ENCODE data around the gene CXCR5.

Gene CXCR5

DNA sequence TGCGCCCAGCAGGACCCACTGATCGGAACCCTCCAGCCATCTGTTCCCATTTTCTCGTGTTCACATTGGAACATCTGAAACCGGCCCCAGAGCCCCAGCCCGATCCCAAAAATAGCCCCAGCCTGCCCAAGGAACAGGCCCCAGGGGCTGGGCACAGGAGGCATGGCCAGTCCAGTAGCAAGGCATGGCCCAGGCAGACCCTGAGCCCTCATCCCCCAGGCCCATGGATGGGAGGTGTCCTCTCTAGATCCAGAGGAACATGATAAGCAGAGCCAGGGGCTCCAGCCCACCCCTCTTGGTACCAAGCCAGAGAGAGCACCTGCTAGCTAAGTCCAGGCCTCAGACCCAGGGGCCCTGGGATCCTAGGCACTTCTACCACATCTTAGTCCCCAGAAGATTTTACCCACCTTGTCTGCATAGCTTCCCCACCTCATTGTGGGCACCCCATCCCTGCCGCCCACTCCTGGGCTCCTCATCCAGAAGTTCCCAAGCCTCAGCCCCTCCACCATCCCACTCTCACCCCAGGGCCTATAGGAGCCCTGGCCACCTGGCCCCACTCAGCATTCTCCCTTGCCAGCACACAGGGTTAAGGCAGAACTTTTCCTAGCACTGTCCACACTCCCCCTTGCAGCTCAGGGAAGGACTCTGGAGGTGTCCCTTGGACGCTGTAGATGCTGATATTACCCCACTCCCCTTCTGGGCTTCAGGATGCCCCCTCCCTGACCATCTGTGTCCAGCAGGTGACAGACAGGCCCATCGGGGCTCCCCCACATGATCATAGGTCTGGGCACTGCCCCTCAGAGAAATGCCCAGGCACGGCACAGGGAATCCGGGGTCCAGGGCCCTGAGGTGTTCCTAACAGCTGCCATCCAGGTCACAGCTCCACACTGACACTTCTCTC, 32.5 kb downstream of the CXCR5 start:
- Histone ChIP-seq H2BK12ac (ENCODE audit: low read length in 2 of 2) (peak overlapping the region; percentile 61 to 97), H2BK15ac (ENCODE audit: low read depth, poor library complexity, severe bottlenecking) (peak overlapping the region; percentile 66), H3K4me1 (ENCODE audit: control insufficient read depth, insufficient read depth, low read depth, low read length) (peaks cover 89% of the 10 kb centered on the region), H2AK5ac (ENCODE audit: low read length, severe bottlenecking) (peak overlapping the region; percentile 99), H3K27me3 (ENCODE audit: control insufficient read depth in 1 of 2, insufficient read depth in 1 of 2, low read length in 2 of 2) (no peaks in the 10 kb centered on the region), H4K91ac (ENCODE audit: low read length) (peak overlapping the region; percentile 89), H2AFZ (ENCODE audit: low read depth, low read length) (no peak overlapping the region), H3K36me3 (ENCODE audit: control insufficient read depth in 1 of 2, insufficient read depth in 2 of 2, low read depth in 1 of 2, low read length in 2 of 2) (peaks cover 0 to 5% of the 10 kb centered on the region in 2 experiments), H3K27ac (ENCODE audit: low read length, poor library complexity, severe bottlenecking) (peak overlapping the region; percentile 97), H4K8ac (ENCODE audit: low read length) (peak overlapping the region; percentile 79), H3K18ac (ENCODE audit: low read depth in 1 of 2, low read length in 2 of 2) (peak overlapping the region; percentile 78 to 98), H3K9ac (ENCODE audit: low read length) (peak overlapping the region; percentile 96), H3K4me2 (ENCODE audit: low read length, poor library complexity, severe bottlenecking) (peak overlapping the region; percentile 4), H3K23ac (ENCODE audit: low read length in 2 of 2) (peak overlapping the region in 1 of 2 experiments; percentile 20), H3K79me1 (replicated peaks; ENCODE audit: low read length, poor library complexity, severe bottlenecking) (no peaks in the 10 kb centered on the region), H2BK120ac (ENCODE audit: low read depth, low read length) (peak overlapping the region; percentile 67), H3K9me3 (ENCODE audit: control insufficient read depth, low read length) (no peaks in the 10 kb centered on the region), H3K4me3 (ENCODE audit: insufficient read depth in 1 of 2, low read depth in 1 of 2, low read length in 2 of 2) (peak overlapping the region in 1 of 2 experiments; percentile 70), H2BK5ac (ENCODE audit: low read depth, low read length, poor library complexity, severe bottlenecking) (peak overlapping the region; percentile 86), H3K4ac (ENCODE audit: low read depth in 1 of 2, low read length in 2 of 2) (peak overlapping the region; percentile 56 to 90), H3K14ac (ENCODE audit: low read length in 2 of 2) (peak overlapping the region in 1 of 2 experiments; percentile 97)
- WGBS, result 72% methylated on average over 10 of the region's 10 CpGs
- no peak for DNase-seq

DNA sequence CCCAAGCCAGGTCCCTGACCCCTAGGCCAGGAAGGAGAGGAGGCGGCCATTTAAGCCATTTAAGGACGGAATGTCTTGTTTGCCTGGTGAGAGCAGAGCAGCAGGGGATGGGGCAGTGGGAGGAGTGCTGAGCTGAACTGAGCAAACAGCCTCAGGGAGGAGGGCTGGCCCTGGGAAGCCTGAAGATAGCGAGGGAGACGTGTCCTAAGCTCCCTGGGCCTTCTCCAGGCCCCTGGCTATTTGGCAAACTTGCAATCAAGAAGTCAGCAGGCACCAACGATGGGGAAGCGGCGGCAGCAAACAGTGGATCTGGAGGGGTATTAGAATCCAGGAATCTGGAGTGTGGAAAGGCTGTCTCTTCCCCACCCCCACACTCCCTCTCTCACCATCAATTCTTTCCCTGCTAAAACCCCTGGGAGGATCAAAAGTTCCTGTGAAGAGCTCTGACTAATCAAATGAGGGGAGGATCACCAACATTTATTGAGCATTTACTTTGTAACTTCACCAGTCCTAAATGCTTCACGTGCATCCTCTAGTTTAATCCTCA, 33.2 kb downstream of the CXCR5 start:
- 4% methylated on average over 5 of the region's 8 CpGs for WGBS
- Histone ChIP-seq H3K14ac (ENCODE audit: low read length in 2 of 2) (peak overlapping the region in 1 of 2 experiments; percentile 86), H3K4me2 (ENCODE audit: low read length, poor library complexity, severe bottlenecking) (peak overlapping the region; percentile 52), H3K4me1 (ENCODE audit: control insufficient read depth, insufficient read depth, low read depth, low read length) (peaks cover 90% of the 10 kb centered on the region), H4K91ac (ENCODE audit: low read length) (peak overlapping the region; percentile 89), H2BK120ac (ENCODE audit: low read depth, low read length) (peak overlapping the region; percentile 67), H3K9ac (ENCODE audit: low read length) (peak overlapping the region; percentile 96), H3K4ac (ENCODE audit: low read depth in 1 of 2, low read length in 2 of 2) (peak overlapping the region; percentile 56 to 90), H2BK5ac (ENCODE audit: low read depth, low read length, poor library complexity, severe bottlenecking) (peak overlapping the region; percentile 86), H3K9me3 (ENCODE audit: control insufficient read depth, low read length) (no peaks in the 10 kb centered on the region), H2AK5ac (ENCODE audit: low read length, severe bottlenecking) (peak overlapping the region; percentile 99), H4K8ac (ENCODE audit: low read length) (peak overlapping the region; percentile 79), H2BK12ac (ENCODE audit: low read length in 2 of 2) (peak overlapping the region; percentile 61 to 97), H3K79me1 (replicated peaks; ENCODE audit: low read length, poor library complexity, severe bottlenecking) (no peaks in the 10 kb centered on the region), H3K27me3 (ENCODE audit: control insufficient read depth in 1 of 2, insufficient read depth in 1 of 2, low read length in 2 of 2) (no peaks in the 10 kb centered on the region), H2BK15ac (ENCODE audit: low read depth, poor library complexity, severe bottlenecking) (peak overlapping the region; percentile 66), H2AFZ (ENCODE audit: low read depth, low read length) (no peak overlapping the region), H3K27ac (ENCODE audit: low read length, poor library complexity, severe bottlenecking) (peak overlapping the region; percentile 97), H3K23ac (ENCODE audit: low read length in 2 of 2) (peak overlapping the region in 1 of 2 experiments; percentile 20), H3K36me3 (ENCODE audit: control insufficient read depth in 1 of 2, insufficient read depth in 2 of 2, low read depth in 1 of 2, low read length in 2 of 2) (no peaks in the 10 kb centered on the region), H3K4me3 (ENCODE audit: insufficient read depth in 1 of 2, low read depth in 1 of 2, low read length in 2 of 2) (peak overlapping the region in 1 of 2 experiments; percentile 70), H3K18ac (ENCODE audit: low read depth in 1 of 2, low read length in 2 of 2) (peak overlapping the region; percentile 78 to 98)
- peak; percentile 85 for DNase-seq

DNA sequence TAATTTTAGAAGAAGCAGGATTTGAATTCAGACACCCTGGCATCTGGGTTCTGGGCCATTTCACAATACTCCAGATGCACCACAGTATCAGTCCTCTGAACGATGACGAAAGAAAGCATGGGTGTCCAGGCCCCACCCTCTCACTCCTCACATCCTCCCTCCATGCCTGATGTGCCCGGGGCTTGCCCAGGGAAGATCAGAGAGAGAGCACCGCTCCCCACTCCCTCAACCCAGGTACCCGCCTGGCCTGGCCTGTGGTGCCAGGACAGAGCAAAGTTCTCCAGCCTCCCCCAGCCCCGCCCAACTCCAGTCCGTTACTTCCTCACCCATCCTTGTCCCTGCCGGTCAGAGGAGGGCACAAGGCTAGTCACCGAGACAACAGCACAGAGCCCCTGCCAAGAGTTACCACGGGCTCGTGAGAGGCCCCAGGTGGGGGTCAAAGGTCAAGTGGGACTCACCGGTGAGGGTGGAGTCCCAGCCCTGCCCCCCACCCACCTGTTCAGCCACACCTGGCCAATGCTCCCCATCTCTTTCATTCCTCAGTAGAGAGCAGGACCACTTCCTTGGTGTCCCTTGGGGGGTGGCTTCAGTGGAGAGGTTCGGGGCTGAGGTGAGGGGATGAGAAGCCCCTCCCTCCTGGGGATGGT, 33.9 kb downstream of the CXCR5 start:
- Histone ChIP-seq H2BK5ac (ENCODE audit: low read depth, low read length, poor library complexity, severe bottlenecking) (peak overlapping the region; percentile 86), H3K9ac (ENCODE audit: low read length) (peak overlapping the region; percentile 96), H2BK120ac (ENCODE audit: low read depth, low read length) (peak overlapping the region; percentile 99), H2AFZ (ENCODE audit: low read depth, low read length) (no peak overlapping the region), H3K4me1 (ENCODE audit: control insufficient read depth, insufficient read depth, low read depth, low read length) (peaks cover 90% of the 10 kb centered on the region), H3K4me3 (ENCODE audit: insufficient read depth in 1 of 2, low read depth in 1 of 2, low read length in 2 of 2) (peak overlapping the region in 1 of 2 experiments; percentile 70), H3K27ac (ENCODE audit: low read length, poor library complexity, severe bottlenecking) (peak overlapping the region; percentile 97), H3K14ac (ENCODE audit: low read length in 2 of 2) (peak overlapping the region in 1 of 2 experiments; percentile 8), H2BK12ac (ENCODE audit: low read length in 2 of 2) (peak overlapping the region; percentile 97 to 100), H4K91ac (ENCODE audit: low read length) (peak overlapping the region; percentile 99), H2BK15ac (ENCODE audit: low read depth, poor library complexity, severe bottlenecking) (peak overlapping the region; percentile 73), H3K27me3 (ENCODE audit: control insufficient read depth in 1 of 2, insufficient read depth in 1 of 2, low read length in 2 of 2) (no peaks in the 10 kb centered on the region), H4K8ac (ENCODE audit: low read length) (peak overlapping the region; percentile 98), H3K4ac (ENCODE audit: low read depth in 1 of 2, low read length in 2 of 2) (peak overlapping the region; percentile 72 to 86), H3K23ac (ENCODE audit: low read length in 2 of 2) (peak overlapping the region in 1 of 2 experiments; percentile 46), H3K18ac (ENCODE audit: low read depth in 1 of 2, low read length in 2 of 2) (peak overlapping the region; percentile 98 to 99), H2AK5ac (ENCODE audit: low read length, severe bottlenecking) (peak overlapping the region; percentile 98), H3K9me3 (ENCODE audit: control insufficient read depth, low read length) (no peaks in the 10 kb centered on the region), H3K36me3 (ENCODE audit: control insufficient read depth in 1 of 2, insufficient read depth in 2 of 2, low read depth in 1 of 2, low read length in 2 of 2) (peaks cover 0 to 2% of the 10 kb centered on the region in 2 experiments), H3K4me2 (ENCODE audit: low read length, poor library complexity, severe bottlenecking) (peak overlapping the region; percentile 61), H3K79me1 (replicated peaks; ENCODE audit: low read length, poor library complexity, severe bottlenecking) (no peaks in the 10 kb centered on the region)
- WGBS, result 19% methylated on average over 11 of the region's 13 CpGs
- peak; percentile 96 for DNase-seq

All from mesenchymal stem cell (in vitro differentiated cells and primary cell).